Measurements from ENCODE around the gene JARID2.

JARID2 gene

GRCh38 chr6:15493437-15494168, 247.7 kb downstream of the JARID2 start:
- DNase-seq (ENCODE audit: low spot score), result no peak

- peak; percentile 64 for DNase-seq (ENCODE audit: low spot score)
Measured at GRCh38 chr6:15495375-15495901, 249.6 kb downstream of the JARID2 start.

GRCh38 chr6:15496345-15497131, 250.7 kb downstream of the JARID2 start:
- no peak for DNase-seq (ENCODE audit: low spot score)

DNA sequence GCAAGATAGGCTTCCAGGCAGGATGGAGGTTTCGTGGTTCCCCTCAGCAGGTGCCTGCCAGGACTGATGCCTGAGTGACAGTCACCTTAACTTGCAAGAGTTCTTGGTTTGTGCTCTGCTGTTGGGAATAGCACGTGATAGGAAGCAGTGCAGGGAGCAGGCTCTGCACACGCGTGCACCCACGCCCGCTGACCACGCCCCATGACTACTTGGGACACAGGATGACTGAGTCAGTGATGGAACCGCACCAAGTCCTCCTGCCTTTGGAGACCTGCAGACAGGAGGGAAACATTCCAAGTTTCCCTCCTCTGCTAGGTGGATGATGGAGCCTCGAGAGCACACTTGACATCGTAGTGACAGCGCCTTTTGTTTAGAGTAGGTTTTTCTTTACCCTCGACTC, 252.8 kb downstream of the JARID2 start:
- no peak for DNase-seq (ENCODE audit: low spot score)

- DNase-seq (ENCODE audit: low spot score), result no peak
Measured at GRCh38 chr6:15499125-15499524, 253.3 kb downstream of the JARID2 start.

- DNase-seq (ENCODE audit: low spot score), result no peak
Measured at GRCh38 chr6:15499591-15499990, 253.7 kb downstream of the JARID2 start.

DNA sequence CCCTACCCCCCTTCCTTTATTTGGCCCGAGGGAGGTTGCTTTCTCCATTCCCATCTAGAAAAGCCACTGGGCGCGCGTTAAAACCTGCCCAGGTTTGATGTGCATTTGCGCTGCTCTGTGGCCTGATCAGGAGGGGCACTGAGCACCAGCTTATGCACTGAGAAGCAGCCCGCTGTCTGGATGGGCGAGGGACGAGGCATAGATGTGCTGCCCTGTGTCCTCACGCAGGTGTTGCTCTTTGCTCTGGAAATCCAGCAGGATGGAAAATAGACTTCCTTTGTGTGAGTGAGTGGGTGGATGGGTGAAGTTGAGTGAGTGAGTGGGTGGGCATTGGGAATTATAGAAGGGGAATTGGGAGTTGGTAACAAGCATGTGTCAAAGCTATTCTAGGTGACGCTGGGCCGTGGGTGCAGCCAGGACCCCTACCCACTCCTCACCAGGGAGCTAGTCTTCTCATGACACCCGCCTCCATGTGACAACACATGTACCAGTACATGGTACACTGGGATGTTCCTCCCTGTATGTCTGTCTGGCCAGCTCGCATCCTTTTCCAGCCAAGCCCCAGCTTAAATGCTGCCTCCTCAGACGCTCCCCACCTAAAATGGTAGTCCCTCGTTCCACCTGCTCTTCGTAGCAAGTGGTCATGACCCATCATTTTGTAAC, 254.3 kb downstream of the JARID2 start:
- DNase-seq (ENCODE audit: low spot score), result no peak

DNA sequence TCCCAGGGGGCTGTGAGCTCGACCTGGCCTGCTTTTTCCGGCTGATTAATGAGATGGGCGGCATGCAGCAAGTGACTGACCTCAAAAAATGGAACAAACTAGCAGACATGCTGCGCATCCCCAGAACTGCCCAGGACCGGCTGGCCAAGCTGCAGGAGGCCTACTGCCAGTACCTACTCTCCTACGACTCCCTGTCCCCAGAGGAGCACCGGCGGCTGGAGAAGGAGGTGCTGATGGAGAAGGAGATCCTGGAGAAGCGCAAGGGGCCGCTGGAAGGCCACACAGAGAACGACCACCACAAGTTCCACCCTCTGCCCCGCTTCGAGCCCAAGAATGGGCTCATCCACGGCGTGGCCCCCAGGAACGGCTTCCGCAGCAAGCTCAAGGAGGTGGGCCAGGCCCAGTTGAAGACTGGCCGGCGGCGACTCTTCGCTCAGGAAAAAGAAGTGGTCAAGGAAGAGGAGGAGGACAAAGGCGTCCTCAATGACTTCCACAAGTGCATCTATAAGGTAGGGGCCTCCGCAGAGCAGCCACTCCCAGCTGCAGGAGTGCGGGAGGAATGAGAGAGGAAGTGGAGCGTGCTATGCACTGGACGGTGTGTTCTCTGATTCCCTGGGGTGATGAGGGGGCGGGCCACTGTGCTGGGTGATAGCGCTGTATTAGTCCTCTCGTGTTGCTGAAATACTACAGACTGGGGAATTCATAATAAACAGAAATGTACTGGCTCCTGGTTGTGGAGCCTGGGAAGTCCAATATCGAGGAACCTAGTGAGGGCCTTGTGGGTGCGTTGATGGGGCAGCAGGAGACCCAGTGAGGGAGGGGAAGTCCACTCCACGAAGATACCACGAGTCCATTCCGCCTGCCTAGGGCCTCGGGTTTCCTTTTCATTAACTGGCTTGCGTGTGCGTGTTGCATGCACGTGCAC, 255.3 kb downstream of the JARID2 start:
- DNase-seq (ENCODE audit: low spot score), result no peak

GRCh38 chr6:15501826-15502445, 256.1 kb downstream of the JARID2 start:
- DNase-seq (ENCODE audit: low spot score), result peak; percentile 41

DNA sequence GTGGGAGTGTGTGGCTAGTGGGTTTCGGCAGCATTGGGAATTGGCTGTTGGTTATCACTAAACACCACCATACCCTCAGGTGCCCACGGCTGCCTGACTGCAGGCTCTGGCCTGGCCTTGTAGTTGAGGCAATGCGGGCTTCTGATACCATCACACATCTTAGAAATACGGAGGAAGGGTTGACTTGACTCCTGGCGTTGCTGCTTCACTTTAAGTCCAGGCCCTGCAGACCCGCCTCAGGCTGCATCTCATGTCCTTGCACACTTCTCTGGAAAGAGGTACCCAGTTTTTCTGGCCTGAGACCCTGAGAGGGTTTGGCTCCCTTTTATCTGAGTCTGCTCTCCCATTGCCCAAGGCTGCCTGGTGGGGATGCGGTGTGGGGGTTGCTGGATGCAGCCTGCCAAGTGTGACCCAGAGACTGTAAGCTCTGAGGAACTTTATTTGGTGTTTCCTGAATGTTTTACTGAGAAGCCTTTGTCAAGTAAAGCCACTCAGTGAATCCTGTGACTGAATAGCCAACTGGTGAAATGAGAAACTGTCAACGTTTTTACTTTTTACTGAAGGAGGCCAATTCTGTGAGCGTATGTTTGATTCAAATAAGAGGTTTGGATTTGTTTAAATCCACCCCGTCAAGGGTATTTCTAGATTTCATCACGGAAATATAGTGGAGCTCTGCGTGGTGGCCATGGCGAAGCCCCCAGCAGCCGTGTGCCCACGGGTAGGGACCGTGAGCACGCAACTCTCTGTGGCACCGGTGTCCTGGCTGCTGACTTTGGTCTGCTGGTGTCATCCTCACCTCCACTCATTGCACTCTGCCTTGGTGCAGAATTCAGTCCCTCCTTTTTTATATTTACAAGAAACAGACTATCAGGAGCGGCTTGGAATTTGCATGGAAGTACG, 256.8 kb downstream of the JARID2 start:
- no peak for DNase-seq (ENCODE audit: low spot score)

DNA sequence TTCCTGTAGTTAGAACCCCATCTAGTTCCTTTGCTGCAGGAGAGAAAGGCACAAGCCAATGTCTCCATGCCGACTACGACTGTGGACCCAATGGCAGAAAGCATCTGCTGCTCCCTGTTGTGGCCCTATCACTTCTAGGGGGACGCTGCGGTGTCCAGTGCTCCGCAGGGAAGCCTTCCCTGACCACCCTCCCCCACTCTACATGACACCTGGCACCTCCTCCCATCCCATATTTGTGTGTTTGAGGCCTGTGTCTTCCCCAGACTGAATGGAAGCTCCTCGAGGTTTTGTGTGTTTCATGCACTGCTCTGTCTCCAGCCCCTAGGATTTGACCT, 257.4 kb downstream of the JARID2 start:
- no peak for DNase-seq (ENCODE audit: low spot score)

- DNase-seq (ENCODE audit: low spot score), result no peak
Measured at GRCh38 chr6:15504040-15504495, 258.2 kb downstream of the JARID2 start.

DNA sequence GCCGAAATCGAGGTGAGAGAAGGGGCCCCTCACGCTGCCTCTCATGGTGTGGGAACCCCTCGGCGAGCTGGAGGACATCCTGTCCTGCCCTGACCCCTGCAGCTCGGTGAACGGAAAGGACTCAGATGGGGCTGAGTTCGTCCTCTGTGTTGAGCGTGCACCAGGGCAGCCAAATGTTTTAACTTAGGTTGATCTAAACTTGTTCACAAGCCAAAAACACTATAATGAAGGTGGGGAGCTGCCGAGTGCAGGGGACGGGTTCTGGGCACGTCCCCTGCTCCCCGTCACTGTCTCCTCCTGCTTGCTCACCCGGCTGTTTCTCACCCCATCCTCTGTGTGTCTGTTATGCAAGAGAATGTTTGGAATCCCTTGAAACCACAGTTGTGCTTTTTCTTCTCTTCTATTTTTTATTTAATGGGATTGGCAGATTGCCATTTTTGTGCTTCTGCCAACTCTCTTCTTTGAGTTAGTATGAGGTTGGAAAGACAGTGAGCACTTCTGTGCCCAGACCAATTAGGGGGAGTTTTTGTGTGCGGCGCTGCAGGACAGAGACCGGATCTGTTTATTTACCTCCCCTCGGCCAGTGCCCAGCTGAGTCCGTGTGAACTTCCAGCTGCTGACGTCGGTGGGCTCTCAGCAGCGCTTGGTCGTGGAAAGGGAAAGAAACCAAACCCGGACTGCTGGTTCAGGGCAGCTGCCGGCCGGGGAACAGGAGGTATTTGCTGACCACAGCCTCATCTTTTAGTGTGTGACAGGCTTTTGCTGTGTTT, 258.9 kb downstream of the JARID2 start:
- peak; percentile 87 for DNase-seq (ENCODE audit: low spot score)

GRCh38 chr6:15505463-15505918, 259.6 kb downstream of the JARID2 start:
- no peak for DNase-seq (ENCODE audit: low spot score)

DNA sequence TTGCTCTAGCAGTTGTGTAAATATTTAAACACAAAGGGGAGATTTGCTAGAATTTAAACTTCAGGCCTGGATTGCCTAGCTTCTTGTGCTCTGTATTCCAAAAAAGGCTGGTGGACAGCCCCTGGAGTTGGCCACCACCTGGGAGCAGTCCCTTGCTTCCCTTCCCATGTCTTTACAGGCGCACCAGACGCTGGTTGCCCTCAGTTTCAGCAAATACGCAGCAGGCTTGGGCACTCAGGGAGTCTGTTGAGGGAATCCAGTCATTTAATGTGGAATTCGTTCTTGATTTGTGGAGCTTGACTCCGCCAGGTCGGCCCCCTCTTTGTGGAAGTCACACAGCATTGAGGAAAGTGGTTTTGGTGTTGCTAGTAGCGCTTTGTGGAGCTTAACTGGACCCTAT, 260.2 kb downstream of the JARID2 start:
- DNase-seq (ENCODE audit: low spot score), result no peak

DNA sequence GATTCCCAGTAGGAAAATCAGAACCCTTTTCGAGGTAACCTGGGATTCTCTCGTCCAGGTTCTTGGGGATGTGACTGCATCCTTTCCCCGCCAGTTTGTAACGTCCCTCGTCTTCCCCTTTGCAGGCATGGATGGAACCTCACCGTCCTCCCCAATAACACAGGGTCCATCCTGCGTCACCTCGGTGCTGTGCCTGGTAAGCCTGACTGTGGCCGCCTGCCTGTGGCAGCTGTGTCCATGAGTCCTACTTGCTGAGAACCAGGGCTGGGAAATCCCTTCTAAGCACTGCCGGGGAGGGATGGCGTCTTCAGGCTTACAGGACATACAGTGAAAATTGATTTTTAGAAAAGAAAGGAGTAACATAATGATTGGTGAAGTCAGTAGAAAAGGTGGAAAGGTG, 261.4 kb downstream of the JARID2 start:
- DNase-seq (ENCODE audit: low spot score), result no peak

DNA sequence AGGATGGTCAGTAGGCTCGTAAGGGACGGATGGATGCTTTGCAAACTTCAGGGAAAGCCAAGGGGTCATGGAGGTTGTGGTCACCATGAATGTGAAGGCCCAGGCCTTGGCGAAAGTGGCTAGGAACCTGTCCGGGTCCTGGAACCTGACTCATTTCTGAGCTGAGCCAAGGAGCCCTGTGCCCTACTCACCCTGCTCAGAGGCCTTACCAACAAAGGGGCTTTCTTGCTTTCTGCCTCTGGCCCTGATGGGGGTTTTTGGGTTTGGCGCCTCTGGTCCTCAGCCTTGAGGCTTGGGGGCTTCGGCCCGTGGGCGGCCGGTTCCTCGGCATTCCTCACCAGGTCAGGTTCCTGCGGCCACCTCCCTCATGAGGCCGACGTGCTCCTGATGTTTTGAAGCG, 261.9 kb downstream of the JARID2 start:
- no peak for DNase-seq (ENCODE audit: low spot score)

DNA sequence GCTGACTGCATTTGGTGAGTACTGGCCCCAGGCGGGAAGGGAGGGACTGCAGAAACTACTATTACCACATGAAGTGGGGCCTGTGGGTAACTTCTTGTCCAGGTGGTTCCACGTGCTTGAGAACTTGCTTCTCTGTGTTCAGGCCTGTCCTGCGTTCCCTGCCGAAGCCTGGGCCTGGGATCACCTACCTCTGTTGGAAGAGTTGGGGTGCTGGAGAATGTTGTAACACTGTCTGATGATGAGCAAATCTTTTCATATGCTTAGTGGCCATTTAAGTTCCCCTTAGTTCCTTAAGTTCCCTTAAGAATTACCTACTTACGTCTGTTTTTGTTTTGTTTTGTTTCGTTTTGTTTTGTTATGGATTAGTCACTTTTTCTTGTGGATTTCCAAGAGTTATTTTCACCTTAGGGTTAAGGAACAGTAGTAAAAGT, 262.6 kb downstream of the JARID2 start:
- DNase-seq (ENCODE audit: low spot score), result no peak

GRCh38 chr6:15508931-15509330, 263.1 kb downstream of the JARID2 start:
- DNase-seq (ENCODE audit: low spot score), result no peak

Data from AG20443 (cell line).